GM12873 (cell line): ENCODE results near the gene DMXL1.

ENCODE experiments used
- CTCF ChIP-seq: IDR thresholded peaks from 2 replicates; pipeline ENCODE4 v1.5.1; 2012; ENCODE audit warnings: low read depth, mild to moderate bottlenecking, moderate library complexity, low read length, control low read depth; ENCODE audit not compliant: insufficient read depth; ENCODE audit errors: missing control alignments

DMXL1 gene

GRCh38 chr5:119031905-119032304, 39.0 kb upstream of the DMXL1 start:
- TF ChIP-seq CTCF = no peak

GRCh38 chr5:119032656-119033055, 38.2 kb upstream of the DMXL1 start:
- TF ChIP-seq CTCF = no peak

- TF ChIP-seq CTCF = no peak
Observed at GRCh38 chr5:119033135-119033534, 37.8 kb upstream of the DMXL1 start.

- no peak for TF ChIP-seq CTCF
Observed at GRCh38 chr5:119036101-119036762, 34.7 kb upstream of the DMXL1 start.

GRCh38 chr5:119037496-119038215, 33.2 kb upstream of the DMXL1 start:
- TF ChIP-seq CTCF = no peak

- no peak for TF ChIP-seq CTCF
Observed at GRCh38 chr5:119048246-119048645, 22.6 kb upstream of the DMXL1 start.

GRCh38 chr5:119049824-119050449, 20.9 kb upstream of the DMXL1 start:
- no peak for TF ChIP-seq CTCF
